GM21515 (cell line): ENCODE data around the gene DNAJA2.

Experiments
- ATAC-seq: cut with Tn5 transposase; IDR thresholded peaks from one replicate; pipeline ENCODE4 v1.9.1; 2021; ENCODE audit not compliant: unreplicated experiment

Gene DNAJA2

GRCh38 chr16:46929378-46930332 is 43.8 kb downstream of the DNAJA2 start:
- peak; percentile 73 for ATAC-seq

- no peak for ATAC-seq
Measured at GRCh38 chr16:46928811-46929210, 44.7 kb downstream of the DNAJA2 start.

DNA sequence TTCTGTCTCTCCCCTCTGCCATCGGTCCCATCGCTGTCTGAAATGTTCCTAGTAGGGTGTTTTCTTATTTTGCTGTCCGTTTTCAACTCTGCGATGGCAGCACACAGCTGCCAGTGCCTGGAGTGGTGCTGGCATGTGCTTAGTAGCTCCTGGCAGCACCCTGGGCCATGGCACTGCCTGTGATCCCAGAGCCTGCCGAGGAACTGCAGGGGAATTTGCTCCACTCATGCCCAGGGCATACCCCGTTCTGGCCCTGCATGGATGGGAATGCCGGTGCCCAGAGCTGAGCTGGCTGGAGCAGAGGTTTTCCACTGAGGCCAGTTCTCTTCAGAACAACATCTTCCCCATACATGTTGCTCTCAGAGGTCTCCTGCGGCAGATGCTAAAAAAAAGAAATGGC is 46.2 kb downstream of the DNAJA2 start:
- ATAC-seq, result no peak

- ATAC-seq, result no peak
Measured at GRCh38 chr16:46926470-46927225, 46.8 kb downstream of the DNAJA2 start.

DNA sequence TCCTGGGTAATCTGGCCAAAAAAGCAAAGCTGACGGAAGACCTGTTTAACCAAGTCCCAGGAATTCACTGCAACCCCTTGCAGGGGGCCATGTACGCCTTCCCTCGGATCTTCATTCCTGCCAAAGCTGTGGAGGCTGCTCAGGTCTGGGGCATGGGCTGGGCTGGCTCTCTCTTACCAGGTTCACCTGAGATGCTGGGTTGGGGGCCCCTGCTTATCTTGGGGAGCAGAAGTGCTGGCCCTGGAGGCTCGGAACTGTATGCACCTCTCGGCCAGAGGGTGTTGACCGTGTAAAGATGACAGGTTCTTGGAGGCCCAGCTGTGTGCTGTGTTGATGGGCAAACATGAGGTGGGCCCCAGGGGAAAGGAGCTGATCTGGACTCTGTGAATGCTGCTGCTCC is 49.1 kb downstream of the DNAJA2 start:
- no peak for ATAC-seq

DNA sequence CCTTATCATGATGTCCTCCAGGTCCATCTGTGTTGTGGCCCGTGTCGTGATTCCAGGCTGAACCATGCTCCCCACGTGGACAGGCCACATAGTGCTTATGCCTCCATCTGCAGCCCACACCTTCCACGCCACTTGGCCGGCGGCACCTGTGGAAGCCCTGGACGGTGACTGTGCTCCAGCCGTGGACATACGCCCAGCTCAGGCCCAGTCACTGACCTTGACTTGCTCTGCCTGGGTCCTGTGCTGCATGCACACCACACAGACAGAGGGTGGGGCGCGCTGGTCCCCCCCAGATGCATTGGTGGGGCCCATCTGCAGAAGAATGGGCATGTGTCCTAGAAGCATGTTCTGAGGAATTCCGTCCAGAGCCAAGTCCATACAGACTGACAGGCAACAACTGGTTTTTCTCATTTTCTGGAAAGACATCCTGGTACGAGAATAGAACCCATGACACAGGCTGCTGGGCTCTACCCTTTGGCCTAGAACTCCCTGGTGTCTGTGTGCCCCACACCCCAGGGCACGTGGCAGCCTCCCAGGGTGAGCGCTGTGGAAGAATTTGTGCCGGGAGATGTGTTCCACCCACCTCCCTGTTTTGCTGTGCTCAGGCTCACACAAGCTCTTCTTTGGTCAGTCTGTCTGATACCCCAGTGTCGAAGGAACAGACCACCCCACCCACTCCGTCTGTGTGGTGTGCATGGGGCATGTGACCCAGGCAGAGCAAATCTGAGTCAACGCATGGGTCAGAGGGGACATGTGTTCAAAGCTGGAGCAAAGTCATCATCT is 49.8 kb downstream of the DNAJA2 start:
- ATAC-seq, result no peak

DNA sequence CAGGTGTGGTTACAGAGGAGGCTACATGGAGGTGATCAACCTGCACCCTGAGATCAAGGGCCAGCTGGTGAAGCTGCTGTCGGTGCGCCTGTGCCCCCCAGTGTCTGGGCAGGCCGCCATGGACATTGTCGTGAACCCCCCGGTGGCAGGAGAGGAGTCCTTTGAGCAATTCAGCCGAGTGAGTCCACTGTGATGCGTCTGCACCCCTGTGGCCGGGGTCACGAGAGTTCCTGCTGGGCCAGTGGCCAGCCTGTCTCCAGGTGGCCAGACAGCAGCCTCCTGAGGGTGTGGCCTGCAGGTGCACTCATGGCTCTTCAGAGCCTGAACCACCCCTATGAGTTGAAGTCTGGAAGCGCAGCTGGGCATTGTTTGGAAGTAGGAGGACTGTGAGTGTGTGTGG is 51.2 kb downstream of the DNAJA2 start:
- no peak for ATAC-seq

GRCh38 chr16:46920402-46921068 is 52.9 kb downstream of the DNAJA2 start:
- no peak for ATAC-seq

DNA sequence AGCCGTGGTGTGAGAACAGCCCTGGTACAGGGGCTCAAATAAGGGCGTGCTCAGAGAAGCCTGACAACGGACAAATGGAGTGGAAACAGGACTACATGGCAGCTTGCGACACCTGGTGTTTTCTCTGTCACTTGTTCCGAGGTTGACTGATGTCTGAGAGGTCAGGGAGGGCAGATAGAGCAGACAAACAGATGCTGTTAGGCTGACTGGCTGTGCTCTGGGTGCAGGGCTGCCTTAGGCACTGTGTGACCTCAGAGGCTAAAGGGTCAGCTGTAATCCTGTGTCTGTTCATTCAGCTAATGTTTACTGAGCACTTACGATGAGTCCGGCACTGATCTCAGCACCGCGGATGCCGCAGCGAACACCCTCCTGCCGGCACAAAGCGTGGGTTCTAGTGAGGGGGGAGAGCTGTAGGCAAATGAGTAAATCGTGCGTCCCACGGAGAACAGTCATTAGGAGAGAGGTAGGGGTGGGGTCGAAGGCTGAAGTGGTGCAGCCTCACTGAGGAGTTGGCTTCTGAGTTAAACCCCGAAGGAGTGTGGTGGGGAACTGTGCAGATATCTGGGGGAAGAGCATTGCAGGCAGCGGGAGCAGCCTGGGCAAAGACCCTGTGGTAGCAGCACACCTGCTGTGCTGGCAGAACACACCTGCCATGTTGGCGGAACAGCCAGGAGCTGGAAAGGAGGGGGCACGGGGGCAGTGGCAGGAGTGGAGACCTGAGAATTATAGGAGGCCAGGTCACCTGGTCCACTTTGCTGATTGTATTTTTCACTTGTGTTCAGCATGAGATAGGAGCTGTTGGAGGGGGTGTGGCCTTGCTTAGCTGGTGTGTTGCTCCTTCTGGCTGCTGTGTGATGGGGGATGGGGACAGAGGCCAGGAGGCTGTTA is 54.3 kb downstream of the DNAJA2 start:
- peak; percentile 77 for ATAC-seq

- no peak for ATAC-seq
Measured at GRCh38 chr16:46918400-46918799, 55.1 kb downstream of the DNAJA2 start.

- no peak for ATAC-seq
Measured at GRCh38 chr16:46916980-46917379, 56.5 kb downstream of the DNAJA2 start.

GRCh38 chr16:46915483-46916025 is 57.9 kb downstream of the DNAJA2 start:
- ATAC-seq, result no peak

DNA sequence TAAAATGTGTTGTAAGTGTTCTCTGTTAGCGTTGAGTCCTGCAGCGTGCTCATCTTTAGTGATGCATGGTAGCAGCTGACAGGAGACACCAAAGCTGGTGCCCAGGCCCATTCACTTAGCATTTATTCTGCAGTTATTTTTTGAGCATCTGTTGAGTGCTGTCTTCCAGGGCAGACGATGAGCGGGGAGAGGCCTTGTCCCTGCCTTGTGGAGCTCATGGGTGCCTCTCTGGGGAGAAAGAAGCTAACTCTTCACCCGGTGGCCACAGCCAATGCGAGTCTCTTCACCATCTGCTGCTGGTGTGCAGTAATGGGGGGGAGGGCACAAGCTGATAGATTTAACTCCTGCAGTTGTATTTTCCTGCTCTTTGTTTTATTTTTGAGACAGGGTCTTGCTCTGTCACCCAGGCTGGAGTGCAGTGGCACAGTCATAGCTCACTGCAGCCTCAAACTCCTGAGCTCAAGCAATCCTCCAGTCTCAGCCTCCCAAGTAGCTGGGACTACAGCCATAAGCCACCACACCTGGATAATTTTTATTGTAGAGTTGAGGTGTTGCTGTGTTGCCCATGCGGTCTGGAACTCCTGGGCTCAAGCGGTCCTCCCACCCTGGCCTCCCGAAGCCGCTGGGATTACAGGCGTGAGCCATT is 58.8 kb downstream of the DNAJA2 start:
- no peak for ATAC-seq

DNA sequence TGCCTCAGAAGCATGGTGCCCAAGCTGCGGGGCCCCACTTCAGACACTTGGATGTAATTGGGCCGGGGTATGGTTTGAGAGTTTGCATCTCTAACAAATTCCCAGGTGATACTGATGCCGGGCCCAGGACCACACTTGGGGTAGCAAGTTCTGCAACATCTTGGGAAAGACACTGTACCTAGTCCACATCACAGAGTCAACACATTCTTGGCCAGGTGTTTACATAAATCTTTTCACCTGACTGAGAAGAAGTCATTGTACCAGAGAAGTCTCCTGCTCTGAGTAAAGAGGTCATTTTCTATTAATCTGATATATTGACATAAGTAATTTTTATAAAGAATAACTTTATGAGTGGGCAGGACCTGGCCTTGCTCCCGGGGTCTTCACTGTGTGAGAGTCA is 61.8 kb downstream of the DNAJA2 start:
- ATAC-seq, result no peak

DNA sequence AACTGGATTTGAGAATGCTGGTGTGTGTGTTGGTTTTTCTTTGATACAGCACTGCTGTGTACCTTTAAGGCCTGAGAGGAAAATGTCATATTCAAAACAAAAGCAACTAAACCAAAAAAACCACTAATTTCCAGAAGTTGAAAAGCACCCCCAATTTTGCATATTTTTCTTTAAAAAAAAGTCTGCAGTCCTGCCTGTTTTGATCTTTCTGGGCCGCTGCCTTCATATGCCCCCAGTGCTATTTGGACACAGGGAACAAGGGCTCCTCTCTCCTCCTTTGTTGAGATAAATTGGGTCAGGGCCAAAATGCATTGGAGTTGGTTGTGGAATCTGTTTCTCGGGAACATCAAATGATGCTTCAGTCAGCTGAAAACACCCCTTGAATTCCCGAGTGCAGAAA is 62.4 kb downstream of the DNAJA2 start:
- ATAC-seq, result peak; percentile 68

DNA sequence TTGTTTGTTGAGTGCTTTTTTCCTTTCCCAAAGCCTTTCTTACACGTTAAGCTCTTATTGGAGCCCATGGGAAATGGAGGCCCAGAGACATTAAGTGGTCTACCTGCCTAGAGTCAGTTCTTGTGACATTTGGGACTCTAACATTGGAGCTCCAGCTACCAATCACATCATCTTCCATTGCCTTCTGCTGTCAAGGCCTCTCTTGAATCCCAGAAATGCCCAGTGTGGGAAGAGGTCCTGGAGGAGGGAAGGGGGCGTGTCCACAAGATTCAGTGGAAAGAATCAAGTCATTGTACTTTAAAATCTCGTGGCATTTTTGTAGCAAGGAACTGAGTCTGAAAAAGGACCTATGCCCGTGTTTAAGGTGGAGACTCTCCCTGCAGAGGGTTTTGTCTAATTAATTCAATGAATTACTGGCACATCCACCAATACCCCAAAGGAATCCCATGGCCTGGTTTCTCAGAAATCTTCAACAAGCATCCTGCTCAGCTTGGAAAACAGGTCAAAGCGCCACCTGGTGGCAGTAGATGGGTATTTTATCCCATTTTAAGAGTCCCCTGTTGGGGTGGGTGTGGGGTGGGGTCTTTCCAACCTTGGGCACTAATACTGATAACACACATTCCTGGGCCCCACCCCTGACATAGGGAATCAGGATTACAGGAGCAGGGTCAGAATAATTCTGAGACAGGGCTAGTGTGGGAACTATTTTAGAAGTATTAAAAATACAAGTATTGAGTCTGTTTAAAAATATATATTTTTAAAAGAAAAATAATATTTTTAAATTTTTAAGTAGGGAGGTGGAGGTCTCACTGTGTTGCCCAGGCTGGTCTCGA is 64.7 kb downstream of the DNAJA2 start:
- ATAC-seq, result no peak

DNA sequence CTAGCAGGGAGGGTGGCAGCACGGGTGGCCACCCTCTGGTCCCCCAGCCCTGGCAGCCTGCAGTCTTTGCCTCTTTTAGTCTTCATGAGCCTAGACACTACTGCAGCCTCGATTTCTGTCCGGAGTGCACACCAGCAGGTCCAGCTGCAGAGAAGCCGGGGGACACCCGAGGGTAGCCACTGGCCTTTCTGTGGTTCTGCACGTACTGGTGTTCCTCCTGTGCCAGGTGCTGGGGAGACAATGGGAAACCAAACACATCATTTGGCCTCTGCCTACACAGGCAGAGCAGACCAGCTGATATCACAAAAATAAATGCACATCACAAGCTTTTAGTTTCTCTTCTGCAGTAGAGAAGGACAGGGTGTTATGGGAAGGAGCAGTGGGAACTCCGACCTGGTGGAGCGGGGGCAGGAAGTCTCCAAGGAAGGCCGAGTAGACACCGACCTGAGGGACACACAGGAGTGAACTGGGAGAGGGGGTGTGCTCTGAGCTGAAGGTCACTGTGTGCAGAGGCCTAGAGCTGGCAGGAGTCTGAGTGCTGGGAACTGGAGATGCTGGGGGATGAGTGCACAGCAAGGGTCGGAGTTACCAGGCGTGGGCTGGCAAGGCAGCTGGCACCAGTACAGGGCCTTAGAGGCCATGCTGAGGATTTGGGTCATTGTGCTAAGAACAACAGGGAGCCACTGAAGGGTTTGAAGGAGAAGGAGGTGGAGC is 66.3 kb downstream of the DNAJA2 start:
- no peak for ATAC-seq
